ENCODE measurements around the gene IL22RA2. TPM values are rescaled to one million over a fixed set of nuclear protein-coding genes. Genes with fewer than 3 reads are reported as not detected.

The IL22RA2 gene
- total and polyA plus RNA-seq, 11 donors, result 0.03 to 0.21 TPM; not detected in 9

GRCh38 chr6:137155830-137156229, 17.6 kb downstream of the IL22RA2 start:
- peak in 1 of 4 donors; percentile 34 for ATAC-seq
- H3K4me3 ChIP-seq, result no peak overlapping the region
- H3K27ac ChIP-seq, result peak overlapping the region in 1 of 12 donors; percentile 5
- WGBS, 4 donors, result 87 to 94% (median 91%) methylated on average over 2 of the region's 2 CpGs
- peaks cover 0 to 30% (median under 1%) of the 10 kb centered on the region in 12 donors for H3K4me1 ChIP-seq
- H3K36me3 ChIP-seq, result no peaks in the 10 kb centered on the region
- peaks cover 0 to 19% (median 0%) of the 10 kb centered on the region in 12 donors for H3K9me3 ChIP-seq
- DNase-seq, result no peak
- intact Hi-C loops (cut with DNase I), result no loop called here
- H3K27me3 ChIP-seq, result no peaks in the 10 kb centered on the region
- TF ChIP-seq CTCF (IDR thresholded peaks at IDR 0.05) (no peak), POLR2A (IDR thresholded peaks at IDR 0.05) (no peak)

- no peaks in the 10 kb centered on the region for H3K27me3 ChIP-seq
- peaks cover 0 to 20% (median 0%) of the 10 kb centered on the region in 12 donors for H3K4me1 ChIP-seq
- no peak overlapping the region for H3K4me3 ChIP-seq
- H3K9me3 ChIP-seq, result peaks cover 0 to 21% (median 0%) of the 10 kb centered on the region in 12 donors
- DNase-seq (no peak), ATAC-seq (no peak)
- no peak overlapping the region for H3K27ac ChIP-seq
- TF ChIP-seq POLR2A (IDR thresholded peaks at IDR 0.05), result no peak
- no peak for TF ChIP-seq CTCF (IDR thresholded peaks at IDR 0.05)
- WGBS, 4 donors, result 75 to 83% (median 77%) methylated on average over 3 of the region's 3 CpGs
- no peaks in the 10 kb centered on the region for H3K36me3 ChIP-seq
- intact Hi-C loops (cut with DNase I), result no loop called here
Observed at GRCh38 chr6:137150072-137150471, 23.4 kb downstream of the IL22RA2 start.

- ATAC-seq (no peak), DNase-seq (no peak)
- Histone ChIP-seq H3K9me3 (peaks cover 0 to 21% (median 0%) of the 10 kb centered on the region in 12 donors), H3K27ac (peak overlapping the region in 1 of 12 donors; percentile 43), H3K27me3 (no peaks in the 10 kb centered on the region), H3K4me1 (peaks cover 0 to 15% (median 0%) of the 10 kb centered on the region in 12 donors), H3K36me3 (no peaks in the 10 kb centered on the region), H3K4me3 (no peak overlapping the region)
- intact Hi-C loops (cut with DNase I), result no loop called here
- TF ChIP-seq CTCF (IDR thresholded peaks at IDR 0.05), result no peak
- TF ChIP-seq POLR2A (IDR thresholded peaks at IDR 0.05), result no peak
- 46 to 97% (median 95%) methylated on average over 1 of the region's 1 CpG for WGBS, 4 donors
Observed at GRCh38 chr6:137149035-137149393, 24.4 kb downstream of the IL22RA2 start.

GRCh38 chr6:137148306-137149034, 25.0 kb downstream of the IL22RA2 start:
- ATAC-seq (peak in 1 of 4 donors; percentile 24), DNase-seq (no peak)
- Histone ChIP-seq H3K4me1 (peaks cover 0 to 15% (median 0%) of the 10 kb centered on the region in 12 donors), H3K36me3 (no peaks in the 10 kb centered on the region), H3K27ac (peak overlapping the region in 1 of 12 donors; percentile 43), H3K4me3 (no peak overlapping the region), H3K27me3 (no peaks in the 10 kb centered on the region), H3K9me3 (peaks cover 0 to 21% (median 0%) of the 10 kb centered on the region in 12 donors)
- WGBS, 4 donors, result 79 to 91% (median 89%) methylated on average over 2 of the region's 2 CpGs
- intact Hi-C loops (cut with DNase I), result no loop called here
- TF ChIP-seq CTCF (IDR thresholded peaks at IDR 0.05) (no peak), POLR2A (IDR thresholded peaks at IDR 0.05) (no peak)
